Transverse colon (tissue), 4 donors: ENCODE measurements around the gene C9orf85. TPM values are rescaled to one million over a fixed set of nuclear protein-coding genes. Genes with fewer than 3 reads are reported as not detected.

Source experiments
- DNase-seq: peaks from one replicate; pipeline ENCODE4 v3.0.0-alpha.2; 2019
- H3K27ac ChIP-seq, 4 donors: fragments of 200-600 bp; sonication (generic); 2 replicates each; pipeline ENCODE4 v1.5.1; 2016 to 2018; ENCODE audit warnings: inconsistent platforms in 4 of 4
- H3K27me3 ChIP-seq: fragments of 200-600 bp; sonication (generic); 2 replicates; pipeline ENCODE4 v1.5.1; 2017; ENCODE audit warnings: inconsistent platforms
- H3K36me3 ChIP-seq, 4 donors: fragments of 200-600 bp; sonication (generic); 2 replicates each; pipeline ENCODE4 v1.5.1; 2017 to 2019; ENCODE audit warnings: inconsistent platforms in 4 of 4
- H3K4me1 ChIP-seq, 4 donors: fragments of 200-600 bp; sonication (generic); 2 replicates each; pipeline ENCODE4 v1.5.1; 2017 to 2020; ENCODE audit warnings: inconsistent platforms in 4 of 4
- H3K4me3 ChIP-seq, 4 donors: fragments of 200-600 bp; sonication (generic); 1 replicate in 1 of 4; 2 replicates in 3 of 4; pipeline versions ENCODE4 v1.5.1 to v1.6.1; 2017 to 2019; ENCODE audit warnings: inconsistent platforms in 4 of 4
- H3K9me3 ChIP-seq, 2 donors: fragments of 200-600 bp; sonication (generic); 2 replicates each; pipeline ENCODE4 v1.5.1; 2017 to 2019; ENCODE audit warnings: inconsistent platforms in 2 of 2
- CTCF ChIP-seq, 5 experiments: fragments of 200-600 bp in 3 of 5; fragments of 450-650 bp in 2 of 5; sonication (generic) in 3 of 5; IDR thresholded peaks; 1 replicate in 2 of 5; 2 replicates in 3 of 5; pipeline ENCODE4 v1.5.1; 2016 to 2017; ENCODE audit warnings: antibody characterized with exemption in 5 of 5, inconsistent platforms in 3 of 5, mild to moderate bottlenecking in 2 of 5, moderate library complexity in 1 of 5
- EP300 ChIP-seq: sonication (generic); formaldehyde crosslinking; IDR thresholded peaks from one replicate; pipeline ENCODE4 v1.6.1; 2017; ENCODE audit warnings: antibody characterized with exemption, low read depth
- POLR2A ChIP-seq: fragments of 450-650 bp; IDR thresholded peaks from one replicate; pipeline ENCODE4 v1.6.1; 2016; ENCODE audit warnings: antibody characterized with exemption, mild to moderate bottlenecking, moderate library complexity
- POLR2AphosphoS5 ChIP-seq, 3 donors: sonication (generic); formaldehyde crosslinking; IDR thresholded peaks; one replicate each; pipeline ENCODE4 v1.6.1; 2016; ENCODE audit warnings: antibody characterized with exemption in 3 of 3
- WGBS, 2 donors: methylation state at CpG; one replicate each; pipeline ENCODE4 v1.1.5; 2018; ENCODE audit warnings: low coverage in 1 of 2; 5-methylcytosine and 5-hydroxymethylcytosine counted together
- in situ Hi-C, 4 donors: fragments of 200-750 bp; cut with MboI; loops; one replicate each; pipeline versions ENCODE4 v1.15.0 to v1.15.1; 2017; ENCODE audit warnings: low sequenced_read_pairs in 3 of 4, low pct_ligation_motif_present in 1 of 4, low pct_unique_long_range_greater_than_20kb in 1 of 4
- intact Hi-C: fragments of 100-400 bp; cut with DNase I; formaldehyde crosslinking; loops from one replicate; pipeline ENCODE4 v1.15.1; 2023; ENCODE audit warnings: low total_unique reads
- small RNA-seq, 4 donors: library from RNA; depleted of rRNA; stranded (forward); fragments of <200 nt; gene quantifications; one replicate each; pipeline ENCODE3, GENCODE V24; 2016
- total RNA-seq, 4 donors: library from RNA; depleted of rRNA; stranded (reverse); fragments of >200 nt; gene quantifications; one replicate each; pipeline ENCODE4 v1.1.0, GENCODE V29; 2016

C9orf85 gene
- total RNA-seq, 4 donors from 2014 or later: 3.0 to 14.9 (median 9.8) TPM

GRCh38 chr9:72013292-72013760 is 101.9 kb downstream of the C9orf85 start:
- no peak overlapping the region for H3K27ac ChIP-seq
- TF ChIP-seq CTCF (IDR thresholded peaks at IDR 0.05) (no peak), POLR2AphosphoS5 (IDR thresholded peaks at IDR 0.05) (no peak), POLR2A (no peak), EP300 (no peak)
- no peaks in the 10 kb centered on the region for H3K36me3 ChIP-seq
- no peaks in the 10 kb centered on the region for H3K9me3 ChIP-seq
- H3K4me1 ChIP-seq: no peaks in the 10 kb centered on the region
- no peak for DNase-seq
- in situ Hi-C loops: loop anchor here in 1 of 4 donors (25.0 kb wide), 2 partner anchors 201 to 401 kb away; no protein-coding TSS in a partner anchor
- intact Hi-C loops: no loop called here
- no peaks in the 10 kb centered on the region for H3K27me3 ChIP-seq
- no peak overlapping the region for H3K4me3 ChIP-seq
- 17 to 33% methylated on average over 1 of the region's 1 CpG for WGBS, 2 donors

GRCh38 chr9:72022841-72023240 is 111.4 kb downstream of the C9orf85 start:
- in situ Hi-C loops: loop anchor here in 1 of 4 donors (25.0 kb wide), 2 partner anchors 211 to 411 kb away; no protein-coding TSS in a partner anchor

More at GRCh38 chr9:72022841-72023240, 111.4 kb downstream of the C9orf85 start:
- H3K36me3 ChIP-seq: no peaks in the 10 kb centered on the region
- intact Hi-C loops: no loop called here
- TF ChIP-seq EP300: no peak
- TF ChIP-seq CTCF (IDR thresholded peaks at IDR 0.05): no peak
- TF ChIP-seq POLR2AphosphoS5 (IDR thresholded peaks at IDR 0.05): no peak
- TF ChIP-seq POLR2A: no peak
- H3K4me3 ChIP-seq: no peak overlapping the region
- H3K9me3 ChIP-seq: no peaks in the 10 kb centered on the region
- no peaks in the 10 kb centered on the region for H3K27me3 ChIP-seq
- peak; percentile 25 for DNase-seq
- WGBS, 2 donors: 59 to 100% methylated on average over 1 to 3 of the region's 3 CpGs
- H3K27ac ChIP-seq: no peak overlapping the region
- H3K4me1 ChIP-seq: peaks cover 0 to 7% (median 3%) of the 10 kb centered on the region in 4 donors

Small RNA genes lying within 50 kb of the gene (small RNA-seq; reads per million reads assigned to genes)
- 0 reads per million in 4 donors for gene HSPB1P1
- 0 reads per million in 4 donors for gene RF00019

Other genes starting within 250 kb of the C9orf85 start
- gene CEMIP2, start 143.1 kb upstream of the C9orf85 start, total RNA-seq: 100 to 1,000 TPM in 3 of 4 donors, 10 to 100 TPM in 1; 56.3 to 352 (median 236) TPM
- gene ABHD17B, start 446 bp upstream of the C9orf85 start, total RNA-seq: 10 to 100 TPM in 3 of 4 donors, 1 to 10 TPM in 1; 4.6 to 37.0 (median 21.5) TPM
- not detected for gene C9orf57, start 149.0 kb downstream of the C9orf85 start, total RNA-seq
- gene GDA, start 237.8 kb downstream of the C9orf85 start, total RNA-seq: 10 to 100 TPM in 3 of 4 donors, 1 to 10 TPM in 1; 1.2 to 89.9 (median 55.9) TPM